HG02642 (cell line): ENCODE data around the gene ARGLU1.

Source experiments
- ATAC-seq: cut with Tn5 transposase; IDR thresholded peaks from one replicate; pipeline ENCODE4 v1.9.1; 2021; ENCODE audit warnings: mild to moderate bottlenecking; ENCODE audit not compliant: unreplicated experiment, poor library complexity

The ARGLU1 gene

DNA sequence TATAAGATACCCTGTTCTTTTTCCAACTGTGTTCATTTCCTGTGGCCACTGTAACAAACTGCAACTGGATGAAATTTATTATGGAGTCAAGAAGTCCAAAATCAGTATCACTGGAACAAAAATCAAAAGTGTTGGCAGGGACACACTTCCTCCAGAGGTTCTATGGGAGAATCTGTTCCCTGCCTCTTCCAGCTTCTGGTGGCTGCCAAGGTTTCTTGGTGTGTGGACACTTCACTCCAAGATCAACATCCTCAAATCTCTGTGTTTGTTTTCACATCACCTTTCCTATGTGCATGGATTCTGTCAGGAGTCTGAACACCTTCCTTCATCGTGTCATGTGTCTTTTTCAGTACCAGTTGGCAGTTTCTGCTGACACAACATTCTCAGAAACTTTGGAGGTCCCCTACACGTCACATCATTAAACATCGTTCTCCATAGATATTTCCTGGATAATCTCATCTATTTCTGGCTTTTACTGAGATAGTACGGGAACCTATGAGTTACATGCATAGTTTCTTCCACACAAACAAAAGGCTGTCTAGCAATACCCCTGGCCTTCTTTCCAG is 17.3 kb downstream of the ARGLU1 start:
- ATAC-seq: no peak

- no peak for ATAC-seq
Observed at GRCh38 chr13:106548064-106548696, 19.8 kb downstream of the ARGLU1 start.

GRCh38 chr13:106541826-106542225 is 26.1 kb downstream of the ARGLU1 start:
- ATAC-seq: no peak

- ATAC-seq: no peak
Observed at GRCh38 chr13:106540613-106541012, 27.3 kb downstream of the ARGLU1 start.

DNA sequence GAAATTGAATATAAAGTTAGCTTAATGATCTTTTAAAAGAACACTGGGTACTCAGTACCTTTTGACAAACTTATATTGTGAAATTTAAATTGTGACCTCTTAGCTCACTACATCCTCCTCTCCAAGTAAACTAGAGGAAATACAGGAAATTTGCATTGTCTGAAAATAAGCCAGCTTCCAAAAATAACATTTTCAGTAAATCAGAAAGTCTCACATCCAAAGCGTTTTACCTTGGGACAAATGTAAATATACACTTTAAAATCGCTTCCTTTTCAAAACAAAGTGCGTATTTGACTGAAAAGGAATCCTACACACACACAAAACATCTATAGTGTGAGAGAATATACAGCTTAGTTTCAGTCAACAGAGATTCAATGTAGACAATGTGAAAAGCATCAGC is 30.4 kb downstream of the ARGLU1 start:
- no peak for ATAC-seq

DNA sequence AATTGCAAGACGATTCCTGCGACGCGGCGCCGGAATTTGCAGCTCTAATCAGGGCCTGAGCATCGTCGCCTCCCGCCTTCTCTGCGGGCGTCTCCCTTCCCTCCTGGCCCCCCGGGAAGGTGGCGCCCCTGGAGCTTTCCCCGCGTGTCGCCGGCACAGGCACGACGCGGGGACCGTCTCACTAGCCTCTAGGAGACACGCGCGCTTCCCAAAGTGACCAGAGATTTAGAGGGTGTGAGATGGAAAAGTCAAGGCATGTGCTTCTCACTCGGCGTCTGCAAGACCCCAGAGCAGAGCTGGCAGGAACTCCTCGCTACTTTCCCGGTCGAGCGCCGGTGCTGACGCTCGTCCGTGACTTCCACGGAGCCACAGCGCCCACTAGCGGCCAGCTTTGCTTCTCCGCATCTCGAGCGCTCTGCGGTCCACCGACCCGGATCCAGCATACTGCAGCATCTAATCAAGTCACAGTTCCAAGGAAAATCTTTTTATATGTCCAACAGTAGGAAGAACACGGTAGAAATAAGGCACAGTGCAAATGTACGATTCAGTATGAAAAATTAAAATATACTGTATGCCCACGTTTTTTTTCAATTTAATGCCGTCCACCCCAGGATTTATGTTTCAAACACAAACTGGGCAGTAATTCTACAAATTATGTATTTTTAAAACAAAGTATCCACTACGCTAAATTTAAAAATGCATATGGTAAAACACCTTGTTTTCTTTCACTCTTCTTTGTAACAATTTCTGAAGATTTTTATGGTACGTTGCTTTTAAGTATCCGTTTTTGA is 31.5 kb downstream of the ARGLU1 start:
- ATAC-seq: peak; percentile 44

DNA sequence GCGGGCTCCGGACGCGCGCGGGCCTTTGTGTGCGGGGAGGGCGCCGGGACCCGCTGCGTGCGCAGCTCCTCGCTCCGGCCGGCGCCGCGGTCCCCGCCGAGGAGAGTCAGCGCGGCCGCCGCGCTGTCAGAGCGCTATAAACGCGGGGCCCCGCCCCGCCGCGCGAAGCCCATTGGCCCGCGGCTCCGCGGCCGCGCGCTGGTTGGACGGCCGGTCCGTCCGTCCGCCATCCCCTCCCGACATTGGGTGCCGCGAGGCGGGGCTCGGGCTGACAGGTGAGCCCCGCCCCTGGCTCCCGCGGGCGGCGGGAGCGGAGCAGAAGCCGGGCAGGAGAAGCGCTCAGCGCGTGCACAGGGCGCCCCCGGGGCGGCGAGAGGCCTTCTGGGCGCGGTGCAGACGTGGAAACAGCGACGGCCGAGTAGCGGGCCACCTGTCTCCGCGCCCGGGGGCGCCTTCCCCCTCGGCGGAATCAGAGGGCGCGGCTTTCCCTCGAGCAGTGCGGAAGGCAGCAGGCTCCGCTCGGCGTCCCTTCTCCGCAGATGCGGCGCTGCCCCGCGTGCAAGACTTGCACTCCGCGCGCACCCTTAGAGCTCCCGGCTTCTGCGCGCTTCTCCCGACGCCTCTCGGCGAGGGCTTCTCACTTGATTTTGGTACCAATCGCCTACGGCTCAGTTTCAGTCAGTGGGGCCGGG is 32.2 kb downstream of the ARGLU1 start, which contains the start of gene EFNB2:
EFNB2 (minus strand) TSS at position 111 of the 692 bp plus-strand sequence. CDS start 698 bp downstream, outside the sequence.
- ATAC-seq: peak; percentile 96

DNA sequence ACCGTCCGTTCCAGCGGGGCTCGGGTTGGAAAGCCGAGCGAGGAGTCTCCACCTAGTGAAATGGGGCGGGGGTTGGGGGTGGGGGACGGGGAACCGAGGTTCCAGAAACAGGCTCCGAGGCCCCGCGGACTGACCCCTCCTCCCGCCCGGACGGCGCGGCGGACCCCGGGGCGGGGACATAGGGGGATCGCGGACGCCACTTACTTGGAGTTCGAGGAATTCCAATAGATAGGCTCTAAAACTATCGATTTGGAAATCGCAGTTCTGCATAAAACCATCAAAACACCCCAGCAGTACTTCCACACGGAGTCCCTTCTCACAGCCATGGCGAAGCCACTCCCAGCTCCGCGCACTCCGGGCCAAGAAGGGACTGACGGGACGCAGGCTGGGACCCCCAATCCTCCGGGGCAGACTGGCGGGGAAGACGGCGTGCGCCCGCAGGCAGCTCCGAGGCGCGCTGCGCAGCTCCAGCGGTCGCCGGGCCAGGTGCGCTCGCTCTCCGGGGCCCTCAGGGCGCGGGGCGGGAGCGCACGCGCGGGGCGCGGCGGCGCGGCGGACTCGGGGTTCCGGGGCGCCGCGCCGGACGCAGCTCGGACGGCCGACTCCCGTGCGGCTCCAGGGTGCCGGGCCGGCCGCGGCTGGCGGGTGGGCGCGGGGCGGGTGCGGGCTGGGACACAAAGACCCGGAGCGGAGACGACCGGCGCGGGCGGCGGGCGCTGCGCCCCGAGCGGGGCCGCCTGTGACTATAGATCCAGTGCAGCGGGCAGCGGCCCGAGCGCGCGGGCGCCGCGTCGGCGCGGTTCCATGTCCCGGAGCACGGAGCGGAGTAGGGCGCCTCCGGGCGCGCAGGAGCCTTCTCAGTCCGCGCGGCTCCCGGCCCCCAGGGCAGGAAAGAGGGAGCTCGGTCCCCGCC is 33.0 kb downstream of the ARGLU1 start:
- peak; percentile 31 for ATAC-seq

DNA sequence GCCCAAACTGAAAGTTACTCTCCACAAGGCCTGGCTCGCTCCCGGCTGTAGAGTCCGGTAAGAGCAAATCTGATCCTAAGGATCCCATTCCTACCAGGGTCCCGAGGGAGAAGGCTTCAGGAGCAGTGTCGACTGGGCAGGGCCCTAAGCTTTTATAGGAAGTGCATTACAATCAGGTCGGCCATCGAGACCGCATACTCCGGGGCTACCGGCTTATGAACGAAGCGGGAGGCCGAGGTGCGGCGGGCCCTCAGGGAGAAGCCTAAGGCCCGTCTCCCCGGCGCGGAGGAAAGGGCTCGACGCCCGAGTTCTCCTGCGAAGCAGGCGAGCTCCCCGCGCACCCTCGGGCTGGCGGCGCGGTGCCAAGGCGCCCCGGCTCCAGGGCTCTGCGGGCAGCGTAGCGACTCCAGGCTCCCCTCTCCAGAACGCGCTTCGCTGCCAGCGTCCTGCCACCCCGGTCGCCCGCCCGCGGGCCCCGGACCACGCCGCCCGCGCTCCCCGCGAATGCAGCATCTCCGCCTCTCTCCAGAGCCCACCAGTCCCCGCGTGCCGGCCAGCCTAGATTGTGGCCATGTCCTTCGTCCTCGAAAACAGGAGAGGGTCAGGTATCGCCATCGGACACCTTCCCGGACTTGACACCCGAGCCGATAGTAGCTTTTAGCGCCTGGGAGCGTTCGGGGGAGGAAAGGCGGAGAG is 33.8 kb downstream of the ARGLU1 start:
- ATAC-seq: no peak

GRCh38 chr13:106533101-106533942 is 34.6 kb downstream of the ARGLU1 start:
- ATAC-seq: no peak

- no peak for ATAC-seq
Observed at GRCh38 chr13:106532111-106532929, 35.6 kb downstream of the ARGLU1 start.

GRCh38 chr13:106530980-106531481 is 36.9 kb downstream of the ARGLU1 start:
- ATAC-seq: no peak

DNA sequence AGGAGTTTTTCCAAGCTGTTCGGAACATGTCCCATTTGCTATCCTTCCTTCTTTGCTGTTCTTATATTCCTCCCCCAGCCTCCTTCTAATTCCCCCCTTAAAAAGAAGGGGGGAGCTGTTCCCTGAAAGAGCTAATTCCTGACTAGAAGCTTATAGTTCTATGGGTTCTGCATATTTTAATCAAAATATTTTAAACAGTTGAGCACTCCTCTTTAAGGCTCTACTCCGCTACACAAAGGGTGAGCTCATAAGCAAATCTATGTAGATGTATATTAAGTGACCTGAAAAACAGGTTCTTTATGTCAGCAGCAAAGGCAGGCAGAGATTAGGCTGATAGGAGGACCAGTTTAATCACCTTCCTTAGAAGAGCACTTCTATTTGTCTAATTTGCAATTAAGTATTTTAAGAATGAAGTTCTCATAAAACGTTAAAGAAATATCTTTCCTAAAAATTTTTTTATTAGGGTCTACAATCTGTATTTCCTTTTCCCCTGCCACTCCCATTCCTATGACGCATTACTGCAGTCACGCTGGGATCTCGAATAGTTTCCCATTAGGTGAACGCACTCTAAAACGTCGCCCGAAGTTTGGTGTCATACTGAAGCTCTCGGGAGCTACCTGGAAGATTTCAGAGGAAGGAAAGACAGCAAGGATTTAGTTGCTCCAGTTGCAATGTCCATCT is 37.6 kb downstream of the ARGLU1 start:
- ATAC-seq: no peak

- no peak for ATAC-seq
Observed at GRCh38 chr13:106529415-106530170, 38.3 kb downstream of the ARGLU1 start.

GRCh38 chr13:106528718-106529414 is 39.1 kb downstream of the ARGLU1 start:
- ATAC-seq: no peak
